Fibroblast of mammary gland (primary cell): ENCODE data around the gene SPINK2.
A peak's percentile ranks its signal among the peaks of the same experiment; 100 is the strongest.

Experiments
- DNase-seq: peaks from one replicate; pipeline ENCODE4 v3.0.0-alpha.2; 2010; ENCODE audit warnings: low read depth
- H3K4me3 ChIP-seq: 2 replicates; pipeline ENCODE4 v1.5.1; 2011; ENCODE audit warnings: low read depth, mild to moderate bottlenecking, low read length, moderate library complexity; ENCODE audit not compliant: control insufficient read depth
- TF ChIP-seq, protein P1 (sequence below): conservative IDR thresholded peaks from 2 replicates; pipeline ENCODE4 v1.5.1; 2011; ENCODE audit warnings: low read depth, low read length, inconsistent platforms; ENCODE audit not compliant: control insufficient read depth, insufficient read depth

Gene SPINK2

DNA sequence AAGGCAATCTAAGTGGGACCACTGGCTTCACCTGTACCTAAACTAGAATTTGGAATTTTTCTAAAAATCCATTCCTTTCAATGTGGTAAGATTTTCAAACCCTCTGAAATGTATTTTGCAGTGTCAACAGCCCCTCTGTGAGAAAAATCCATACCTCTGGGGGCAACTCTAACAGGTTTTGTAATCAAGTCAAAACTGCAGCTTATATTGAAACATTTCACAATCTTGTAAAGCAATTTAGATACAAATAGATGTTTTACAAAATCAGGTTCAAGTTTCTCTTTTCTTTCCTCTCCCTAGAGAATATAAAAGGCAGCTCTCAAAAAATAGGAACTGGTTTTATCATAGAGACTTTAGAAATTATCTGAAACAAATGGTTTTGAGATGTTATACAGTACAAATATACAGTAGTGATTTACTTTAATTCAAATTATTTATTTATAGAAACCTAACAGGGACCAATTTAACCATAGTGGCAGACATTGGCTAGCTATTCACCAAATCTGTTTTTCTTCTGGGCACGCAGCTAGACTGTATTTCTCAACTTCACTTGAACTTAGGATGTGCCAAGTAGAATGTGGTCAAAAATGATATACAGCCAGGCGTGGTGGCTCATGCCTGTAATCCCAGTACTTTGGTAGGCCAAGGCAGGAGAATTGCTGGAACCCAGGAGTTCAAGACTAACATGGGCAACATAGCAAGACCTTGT, 36.3 kb upstream of the SPINK2 start:
- peak; percentile 22 for DNase-seq
- TF ChIP-seq, protein P1, sequence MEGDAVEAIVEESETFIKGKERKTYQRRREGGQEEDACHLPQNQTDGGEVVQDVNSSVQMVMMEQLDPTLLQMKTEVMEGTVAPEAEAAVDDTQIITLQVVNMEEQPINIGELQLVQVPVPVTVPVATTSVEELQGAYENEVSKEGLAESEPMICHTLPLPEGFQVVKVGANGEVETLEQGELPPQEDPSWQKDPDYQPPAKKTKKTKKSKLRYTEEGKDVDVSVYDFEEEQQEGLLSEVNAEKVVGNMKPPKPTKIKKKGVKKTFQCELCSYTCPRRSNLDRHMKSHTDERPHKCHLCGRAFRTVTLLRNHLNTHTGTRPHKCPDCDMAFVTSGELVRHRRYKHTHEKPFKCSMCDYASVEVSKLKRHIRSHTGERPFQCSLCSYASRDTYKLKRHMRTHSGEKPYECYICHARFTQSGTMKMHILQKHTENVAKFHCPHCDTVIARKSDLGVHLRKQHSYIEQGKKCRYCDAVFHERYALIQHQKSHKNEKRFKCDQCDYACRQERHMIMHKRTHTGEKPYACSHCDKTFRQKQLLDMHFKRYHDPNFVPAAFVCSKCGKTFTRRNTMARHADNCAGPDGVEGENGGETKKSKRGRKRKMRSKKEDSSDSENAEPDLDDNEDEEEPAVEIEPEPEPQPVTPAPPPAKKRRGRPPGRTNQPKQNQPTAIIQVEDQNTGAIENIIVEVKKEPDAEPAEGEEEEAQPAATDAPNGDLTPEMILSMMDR: no peak

GRCh38 chr4:56856656-56857055, 35.2 kb upstream of the SPINK2 start:
- no peak for DNase-seq
- TF ChIP-seq, protein P1: no peak
- no peak overlapping the region for H3K4me3 ChIP-seq

More for the DNA sequence above, 36.3 kb upstream of the SPINK2 start:
- no peak overlapping the region for H3K4me3 ChIP-seq

- no peak overlapping the region for H3K4me3 ChIP-seq
- TF ChIP-seq, protein P1: no peak
- DNase-seq: no peak
Observed at GRCh38 chr4:56850910-56851309, 29.4 kb upstream of the SPINK2 start.

DNA sequence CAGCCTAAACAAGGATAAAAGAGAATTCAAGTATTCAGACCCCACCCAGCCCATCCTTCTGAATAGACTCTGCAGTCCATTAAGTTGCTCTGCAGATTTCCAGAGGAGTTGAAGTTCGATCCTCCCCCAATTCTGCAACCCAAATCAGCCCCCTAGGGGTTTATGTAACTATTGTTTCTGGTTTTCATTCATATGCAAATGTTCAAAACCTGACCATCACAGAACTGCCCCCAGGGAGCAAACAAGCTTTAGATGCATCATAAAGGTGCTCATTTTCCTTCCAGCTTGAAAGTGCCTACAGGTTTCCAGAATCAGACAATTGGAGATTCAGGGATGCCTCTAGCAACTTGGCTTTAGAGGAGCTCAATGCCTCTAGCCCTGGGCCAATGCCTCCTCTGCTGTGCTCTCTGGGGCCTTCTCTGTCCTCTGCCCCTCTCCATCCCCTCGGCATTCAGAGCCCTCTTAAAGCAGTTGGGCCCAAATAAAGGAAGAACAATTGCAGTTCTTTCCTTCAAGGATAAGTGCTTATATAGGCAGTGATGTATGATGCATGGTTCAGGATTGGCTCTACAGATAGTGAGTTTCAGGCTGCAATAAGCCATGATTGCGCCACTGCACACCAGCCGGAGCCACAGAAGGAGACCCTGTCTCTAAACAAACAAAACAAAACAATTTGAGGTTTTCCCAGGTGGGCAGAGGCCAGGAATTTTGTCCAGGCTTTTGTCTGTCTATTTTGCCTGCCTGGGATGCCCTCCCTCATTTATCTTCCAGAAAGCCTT, 23.5 kb upstream of the SPINK2 start:
- TF ChIP-seq, protein P1: no peak
- no peak for DNase-seq
- H3K4me3 ChIP-seq: no peak overlapping the region

GRCh38 chr4:56843421-56843899, 22.0 kb upstream of the SPINK2 start:
- DNase-seq: no peak
- no peak overlapping the region for H3K4me3 ChIP-seq
- TF ChIP-seq, protein P1: no peak

DNA sequence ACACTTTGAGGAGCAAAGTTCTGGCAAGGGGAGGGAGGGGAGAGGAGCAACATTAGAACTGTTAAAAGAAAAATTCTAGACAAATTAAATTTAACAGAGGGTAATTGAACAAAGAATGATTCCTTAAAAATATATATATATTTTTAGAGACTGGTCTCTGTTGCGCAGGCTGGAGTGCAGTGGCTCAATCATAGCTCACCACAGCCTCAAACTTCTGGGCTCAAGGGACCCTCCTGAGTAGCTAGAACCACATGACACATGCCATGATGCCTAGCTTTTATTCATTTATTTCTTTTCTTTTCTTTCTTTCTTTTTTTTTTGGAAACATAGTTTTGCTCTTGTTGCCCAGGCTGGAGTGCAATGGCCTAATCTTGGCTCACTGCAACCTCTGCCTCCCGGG, 19.1 kb upstream of the SPINK2 start:
- DNase-seq: no peak
- TF ChIP-seq, protein P1: no peak
- no peak overlapping the region for H3K4me3 ChIP-seq
